Activated T-cell treated with anti-CD3 and anti-CD28 coated beads for 4 hours (primary cell): ENCODE measurements around the gene KCNQ5.
A peak's percentile ranks its signal among the peaks of the same experiment; 100 is the strongest.
"Not testable (repeated sequence)": the region's sequence is repeated elsewhere in the genome, so short reads cannot be mapped to it uniquely, and the experiment has no call there.

Source experiments
- DNase-seq: peaks from one replicate; pipeline ENCODE4 v3.0.0-alpha.2; 2020

KCNQ5 gene

GRCh38 chr6:72621291-72622093, at the start of gene KCNQ5:
TSS of gene KCNQ5 (plus strand) at chr6:72622064.
- no peak for DNase-seq

- no peak for DNase-seq
Measured at GRCh38 chr6:72579865-72580264, 42.0 kb upstream of the KCNQ5 start.

- no peak for DNase-seq
Measured at GRCh38 chr6:72580281-72580940, 41.5 kb upstream of the KCNQ5 start.

- DNase-seq: not testable (repeated sequence)
Measured at GRCh38 chr6:72580950-72581349, 40.9 kb upstream of the KCNQ5 start.

GRCh38 chr6:72588155-72588554, 33.7 kb upstream of the KCNQ5 start:
- DNase-seq: no peak

- DNase-seq: no peak
Measured at GRCh38 chr6:72589096-72589495, 32.8 kb upstream of the KCNQ5 start.

DNA sequence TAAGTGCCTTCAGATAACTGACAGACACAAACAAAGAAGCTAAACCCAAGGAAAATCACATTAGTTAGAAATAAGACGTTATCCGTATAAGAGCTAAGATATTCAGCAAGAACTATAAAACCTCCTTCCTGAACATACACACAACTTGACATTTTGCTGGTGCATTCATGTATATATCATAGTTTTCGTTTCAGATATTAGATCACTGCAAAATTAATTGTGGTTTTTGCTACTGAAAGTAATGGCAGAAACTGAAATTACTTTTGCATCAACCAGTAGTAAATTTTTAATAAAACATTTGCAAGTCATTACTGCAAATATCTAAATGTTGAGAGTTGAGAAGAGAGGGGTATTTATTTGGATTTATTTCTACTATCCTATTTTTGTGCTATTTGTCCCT, 26.1 kb upstream of the KCNQ5 start:
- DNase-seq: no peak

DNA sequence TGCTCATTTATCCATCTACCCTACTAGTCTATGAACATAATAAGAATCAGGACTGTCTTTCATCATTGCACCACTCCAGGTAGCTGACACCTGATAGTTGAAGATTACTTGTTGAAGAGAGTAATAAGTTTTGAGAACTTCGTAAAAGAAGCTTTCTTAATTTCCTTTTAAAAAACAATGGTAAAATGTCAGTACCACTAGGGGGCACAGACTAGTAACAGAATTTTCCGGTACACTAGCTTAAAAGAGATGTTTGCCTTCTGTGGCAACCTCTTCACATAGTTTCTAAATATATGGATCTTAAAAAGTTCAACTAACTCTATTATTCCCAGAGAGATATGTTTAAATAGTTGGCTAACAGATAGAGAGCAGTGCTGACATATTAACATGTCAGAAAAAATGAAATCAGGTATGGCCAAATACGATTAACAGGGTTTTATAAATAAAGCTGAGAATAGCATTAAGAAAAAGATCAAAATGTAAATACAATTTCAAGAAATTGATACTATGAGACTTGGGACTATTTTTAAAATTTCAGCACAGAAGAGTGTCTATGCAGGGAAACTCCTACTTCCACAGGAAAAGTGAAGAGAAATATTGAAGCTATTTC, 5.4 kb upstream of the KCNQ5 start:
- no peak for DNase-seq

DNA sequence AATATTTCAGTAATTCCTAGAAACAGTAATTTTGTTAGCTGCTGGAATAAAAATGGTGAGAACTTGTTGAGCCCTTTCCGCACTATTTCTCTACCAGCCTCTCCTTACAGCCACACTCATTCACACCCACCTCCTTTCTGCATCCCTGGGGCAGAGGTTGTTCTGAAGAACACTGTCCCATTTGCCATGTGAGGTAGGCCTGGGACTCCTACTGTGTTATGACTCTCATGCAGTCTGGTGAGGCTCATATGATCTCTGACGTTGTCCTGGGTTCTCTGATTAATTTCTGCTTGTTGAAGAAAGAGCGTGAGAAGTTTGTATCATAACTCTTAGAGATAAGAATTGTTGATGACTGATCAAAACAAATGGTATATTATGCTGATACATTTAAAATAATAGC, 4.1 kb upstream of the KCNQ5 start:
- no peak for DNase-seq

GRCh38 chr6:72619883-72620696, 1.8 kb upstream of the KCNQ5 start:
- DNase-seq: peak; percentile 78

- no peak for DNase-seq
Measured at GRCh38 chr6:72620871-72621290, 983 bp upstream of the KCNQ5 start.

GRCh38 chr6:72622094-72622940, 453 bp downstream of the KCNQ5 start:
- peak; percentile 54 for DNase-seq

DNA sequence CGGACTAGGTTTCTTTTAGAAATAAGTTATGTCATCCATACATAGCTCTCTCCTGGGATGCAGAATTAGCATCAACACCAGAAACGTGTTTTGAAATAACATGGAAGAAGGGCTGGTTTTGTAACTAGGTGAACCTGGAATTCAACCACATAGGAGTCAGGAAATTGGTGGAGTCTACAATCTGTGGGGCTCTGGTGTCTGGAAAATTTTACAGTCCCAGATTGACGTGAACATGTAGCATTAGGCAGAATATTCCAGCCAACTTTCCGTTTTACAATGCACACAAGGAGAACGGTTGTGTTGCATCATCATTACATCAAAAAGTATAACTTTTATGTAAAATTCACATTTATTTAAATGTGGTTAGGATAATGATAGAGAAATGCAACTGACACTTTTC, 1.9 kb downstream of the KCNQ5 start:
- DNase-seq: no peak

GRCh38 chr6:72624557-72625160, 2.8 kb downstream of the KCNQ5 start:
- no peak for DNase-seq

- no peak for DNase-seq
Measured at GRCh38 chr6:72626126-72626525, 4.3 kb downstream of the KCNQ5 start.

DNA sequence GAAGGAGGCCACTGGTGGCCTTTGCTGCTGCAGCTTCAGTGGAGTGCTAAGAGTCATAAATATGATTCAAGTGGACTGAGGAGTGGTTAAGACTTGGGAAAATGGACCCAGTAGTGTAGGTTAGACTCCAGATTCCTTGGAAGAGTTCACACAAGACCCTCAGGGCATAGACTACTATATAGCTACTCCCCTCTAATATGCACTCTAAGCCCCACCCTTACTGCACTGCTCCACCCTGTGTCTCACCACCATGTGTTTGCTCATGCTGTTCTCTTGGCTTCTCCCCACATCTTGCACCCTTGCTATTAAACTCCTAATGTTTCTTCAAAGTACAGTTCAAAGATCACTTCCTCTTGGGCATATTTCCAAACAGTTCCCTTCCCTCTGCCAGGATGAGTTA, 5.7 kb downstream of the KCNQ5 start:
- no peak for DNase-seq

DNA sequence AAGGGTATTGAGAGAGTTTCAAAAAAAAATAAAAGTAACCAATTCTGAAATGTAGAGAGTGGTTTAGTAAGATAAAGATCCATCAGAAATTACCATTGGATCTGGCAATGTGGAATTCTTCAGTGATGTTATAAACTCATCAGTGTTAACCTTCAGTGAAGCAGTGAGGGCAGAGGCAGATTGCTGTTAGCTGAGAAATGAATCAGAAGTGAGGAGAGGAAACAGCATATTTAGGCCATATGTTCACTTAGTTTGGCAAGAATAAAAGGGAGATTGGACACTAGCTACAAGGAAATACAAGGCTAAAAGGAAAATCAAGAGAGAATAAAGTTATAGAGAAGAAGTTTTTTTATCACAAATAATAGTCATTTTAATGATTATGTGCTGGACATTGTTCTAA, 9.6 kb downstream of the KCNQ5 start:
- DNase-seq: no peak

GRCh38 chr6:72635636-72636035, 13.8 kb downstream of the KCNQ5 start:
- DNase-seq: no peak

- no peak for DNase-seq
Measured at GRCh38 chr6:72636215-72636614, 14.4 kb downstream of the KCNQ5 start.

GRCh38 chr6:72636786-72637185, 14.9 kb downstream of the KCNQ5 start:
- no peak for DNase-seq

DNA sequence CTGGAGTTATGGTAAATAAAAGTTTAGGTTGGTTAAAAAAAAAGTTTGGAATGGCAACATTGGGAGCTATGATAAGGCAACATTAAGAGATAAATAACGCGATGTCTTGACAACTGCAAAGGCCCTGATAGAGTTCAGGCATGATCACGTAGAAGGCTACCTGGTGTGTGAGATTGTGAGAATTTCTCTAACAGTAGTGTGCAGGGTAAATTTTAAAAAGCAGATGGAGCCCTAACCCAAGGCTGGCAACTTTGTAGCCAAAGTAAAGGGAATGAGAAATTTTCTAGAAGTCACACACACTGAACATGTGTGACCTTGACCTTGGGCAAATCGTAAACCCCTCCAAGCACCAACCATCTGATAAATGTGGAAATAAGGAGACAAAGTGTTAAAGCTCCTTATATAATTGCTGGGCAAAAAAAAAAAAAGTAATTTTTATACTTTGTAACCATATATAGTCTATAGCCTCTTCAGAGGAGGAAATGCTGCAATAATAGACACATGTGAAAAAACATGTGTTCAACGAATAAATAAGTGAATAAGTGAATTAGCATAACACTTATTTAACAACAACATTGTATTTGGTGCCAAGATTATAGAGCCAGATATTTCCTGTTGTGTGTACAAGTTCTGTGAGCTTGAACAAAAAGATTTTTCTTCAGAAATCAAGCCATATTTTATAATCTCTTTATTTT, 18.2 kb downstream of the KCNQ5 start:
- DNase-seq: no peak
